Stimulated activated CD4-positive, alpha-beta T cell treated with anti-CD3 and anti-CD28 coated beads, Interleukin-1b, Interleukin-23, amount 100 ng/mL, for 48 hours (primary cell): ENCODE measurements around the gene ZMIZ2.
"Not testable (repeated sequence)": the region's sequence is repeated elsewhere in the genome, so short reads cannot be mapped to it uniquely, and the experiment has no call there.

Source experiments
- DNase-seq: peaks from one replicate; pipeline ENCODE4 v3.0.0-alpha.2; 2020

ZMIZ2 gene, protein sequence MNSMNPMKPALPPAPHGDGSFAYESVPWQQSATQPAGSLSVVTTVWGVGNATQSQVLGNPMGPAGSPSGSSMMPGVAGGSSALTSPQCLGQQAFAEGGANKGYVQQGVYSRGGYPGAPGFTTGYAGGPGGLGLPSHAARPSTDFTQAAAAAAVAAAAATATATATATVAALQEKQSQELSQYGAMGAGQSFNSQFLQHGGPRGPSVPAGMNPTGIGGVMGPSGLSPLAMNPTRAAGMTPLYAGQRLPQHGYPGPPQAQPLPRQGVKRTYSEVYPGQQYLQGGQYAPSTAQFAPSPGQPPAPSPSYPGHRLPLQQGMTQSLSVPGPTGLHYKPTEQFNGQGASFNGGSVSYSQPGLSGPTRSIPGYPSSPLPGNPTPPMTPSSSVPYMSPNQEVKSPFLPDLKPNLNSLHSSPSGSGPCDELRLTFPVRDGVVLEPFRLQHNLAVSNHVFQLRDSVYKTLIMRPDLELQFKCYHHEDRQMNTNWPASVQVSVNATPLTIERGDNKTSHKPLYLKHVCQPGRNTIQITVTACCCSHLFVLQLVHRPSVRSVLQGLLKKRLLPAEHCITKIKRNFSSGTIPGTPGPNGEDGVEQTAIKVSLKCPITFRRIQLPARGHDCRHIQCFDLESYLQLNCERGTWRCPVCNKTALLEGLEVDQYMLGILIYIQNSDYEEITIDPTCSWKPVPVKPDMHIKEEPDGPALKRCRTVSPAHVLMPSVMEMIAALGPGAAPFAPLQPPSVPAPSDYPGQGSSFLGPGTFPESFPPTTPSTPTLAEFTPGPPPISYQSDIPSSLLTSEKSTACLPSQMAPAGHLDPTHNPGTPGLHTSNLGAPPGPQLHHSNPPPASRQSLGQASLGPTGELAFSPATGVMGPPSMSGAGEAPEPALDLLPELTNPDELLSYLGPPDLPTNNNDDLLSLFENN

DNA sequence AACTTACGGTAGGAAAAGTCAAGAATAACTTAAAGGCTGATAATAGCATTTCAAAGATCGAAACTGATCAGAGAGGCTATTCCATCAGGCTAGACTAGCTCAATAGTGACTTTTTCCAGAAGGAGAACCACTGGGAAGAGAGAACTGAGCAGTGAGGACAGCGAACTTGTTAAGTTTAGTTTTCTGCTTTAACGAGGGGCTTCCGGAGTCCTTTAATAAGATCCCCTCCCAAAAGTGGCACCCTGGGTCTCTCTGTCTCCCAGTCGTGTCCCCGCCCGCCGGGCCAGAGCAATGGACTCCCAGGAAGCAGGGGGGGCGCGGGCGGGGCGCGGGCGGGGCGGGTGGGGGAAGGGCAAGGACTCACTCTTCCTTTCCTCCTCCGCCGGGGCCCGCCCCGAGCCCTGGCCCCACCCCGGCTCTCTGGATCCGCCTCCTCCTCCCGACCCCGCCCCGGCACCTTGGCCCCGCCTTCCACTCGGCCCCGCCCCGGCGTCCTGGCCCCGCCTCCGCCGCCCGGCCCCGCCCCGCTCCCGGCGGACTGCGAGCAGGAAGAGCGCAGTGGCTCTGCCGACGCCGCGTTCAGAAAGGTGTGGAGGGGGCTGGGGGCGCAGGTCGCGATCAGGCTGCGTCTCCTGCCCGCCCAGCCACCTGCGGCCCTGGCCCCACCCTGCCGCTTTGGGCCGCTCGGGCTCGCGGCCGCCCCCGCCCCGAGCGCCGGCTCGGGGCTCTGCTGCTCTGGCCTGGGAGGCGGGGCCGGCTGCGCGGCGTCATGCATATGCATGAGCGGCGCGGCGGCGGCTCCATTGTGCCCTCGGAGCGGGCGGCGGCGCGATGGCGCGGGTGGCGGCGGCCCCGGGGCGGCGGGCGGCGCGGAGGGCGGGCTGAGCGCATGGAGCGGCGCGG is at the start of gene ZMIZ2:
TSS of gene ZMIZ2 (plus strand) at position 803 of the 903 bp plus-strand sequence. CDS start 7,403 bp downstream, outside the sequence.
- peak; percentile 93 for DNase-seq

DNA sequence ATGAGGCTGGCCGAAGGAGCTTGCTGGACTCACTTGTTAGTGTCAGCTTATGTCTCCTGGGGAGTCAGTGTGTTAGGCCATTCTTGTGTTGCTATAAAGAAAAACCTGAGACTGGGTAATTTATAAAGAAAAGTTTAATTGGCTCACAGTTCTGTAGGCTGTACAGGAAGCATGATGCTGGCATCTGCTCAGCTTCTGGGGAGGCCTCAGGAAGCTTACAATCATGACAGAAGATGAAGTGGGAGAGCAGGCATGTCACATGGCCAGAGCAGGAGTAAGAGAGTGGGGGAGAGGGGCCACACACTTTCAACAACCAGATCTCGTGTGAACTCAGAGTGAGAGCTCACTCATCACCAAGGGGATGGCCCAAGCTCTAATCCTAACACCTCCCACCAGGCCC is 49.0 kb upstream of the ZMIZ2 start:
- not testable (repeated sequence) for DNase-seq

DNA sequence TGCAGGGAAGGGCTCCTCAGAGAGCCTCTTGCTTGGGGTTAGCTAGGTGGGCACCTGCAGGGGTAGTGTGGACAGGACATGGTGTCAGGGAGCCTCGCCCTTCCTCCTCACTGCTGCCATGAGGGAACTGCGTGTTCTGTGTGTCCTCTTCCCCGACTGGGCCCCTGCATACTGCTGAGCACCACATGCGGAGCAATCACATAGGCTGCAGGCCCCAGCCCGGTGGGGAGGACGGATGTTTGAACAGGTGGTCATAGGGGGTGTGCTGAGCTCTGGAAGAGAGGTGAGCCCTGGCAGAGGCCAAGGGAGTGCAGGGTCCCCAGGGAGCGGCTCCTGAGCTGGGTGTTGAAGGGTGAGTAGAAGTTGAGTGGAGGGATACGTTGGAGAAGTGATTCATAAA is 48.3 kb upstream of the ZMIZ2 start:
- DNase-seq, result no peak

DNA sequence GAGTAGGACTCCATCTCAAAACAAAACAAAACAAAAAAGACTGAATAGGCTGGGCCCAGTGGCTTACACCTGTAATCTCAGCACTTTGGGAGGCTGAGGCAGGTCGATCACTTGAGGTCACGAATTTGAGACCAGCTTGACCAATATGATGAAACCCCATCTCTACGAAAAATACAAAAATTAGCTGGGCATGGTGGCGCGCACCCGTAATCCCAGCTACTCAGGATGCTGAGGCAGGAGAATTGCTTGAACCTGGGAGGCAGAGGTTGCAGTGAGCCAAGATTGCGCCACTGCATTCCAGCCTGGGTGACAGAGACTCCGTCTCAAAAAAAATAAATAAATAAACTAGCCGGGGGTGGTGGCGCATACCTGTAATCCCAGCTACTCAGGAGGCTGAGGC is 45.3 kb upstream of the ZMIZ2 start:
- DNase-seq, result not testable (repeated sequence)

DNA sequence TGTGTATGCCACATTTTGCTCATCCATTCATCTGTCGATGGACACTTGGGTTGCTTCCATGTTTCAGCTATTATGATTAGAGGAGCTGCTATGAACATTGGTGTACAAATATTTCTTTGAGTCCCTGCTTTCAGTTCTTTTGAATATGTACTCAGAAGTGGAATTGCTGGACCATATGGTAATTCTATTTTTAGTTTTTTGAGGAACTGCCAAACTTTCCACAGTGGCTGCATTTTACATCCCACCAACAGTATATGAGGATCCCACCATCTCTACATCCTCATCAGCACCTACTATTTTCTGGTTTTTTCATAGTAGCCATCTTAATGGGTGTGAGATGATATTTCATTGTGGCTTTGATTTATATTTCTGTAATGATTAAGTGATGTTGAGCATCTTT is 44.7 kb upstream of the ZMIZ2 start:
- DNase-seq, result no peak

DNA sequence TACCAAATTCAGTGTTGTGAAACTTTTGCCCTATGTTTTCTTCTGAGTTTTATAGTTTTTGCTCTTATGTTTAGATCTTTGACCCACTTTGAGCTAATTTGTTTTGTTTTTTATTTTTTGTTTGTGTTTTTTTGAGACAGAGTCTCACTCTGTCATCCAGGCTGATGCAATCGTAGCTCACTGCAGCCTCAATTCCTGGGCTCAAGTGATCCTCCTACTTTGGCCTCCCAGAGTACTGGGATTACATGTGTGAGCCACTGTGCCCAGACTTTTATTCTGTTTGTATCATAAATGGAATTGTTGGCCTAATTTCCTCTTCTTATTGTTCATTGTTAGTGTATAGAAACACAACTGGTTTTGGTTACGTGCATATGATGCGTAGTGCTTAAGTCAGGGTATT is 43.2 kb upstream of the ZMIZ2 start:
- no peak for DNase-seq

DNA sequence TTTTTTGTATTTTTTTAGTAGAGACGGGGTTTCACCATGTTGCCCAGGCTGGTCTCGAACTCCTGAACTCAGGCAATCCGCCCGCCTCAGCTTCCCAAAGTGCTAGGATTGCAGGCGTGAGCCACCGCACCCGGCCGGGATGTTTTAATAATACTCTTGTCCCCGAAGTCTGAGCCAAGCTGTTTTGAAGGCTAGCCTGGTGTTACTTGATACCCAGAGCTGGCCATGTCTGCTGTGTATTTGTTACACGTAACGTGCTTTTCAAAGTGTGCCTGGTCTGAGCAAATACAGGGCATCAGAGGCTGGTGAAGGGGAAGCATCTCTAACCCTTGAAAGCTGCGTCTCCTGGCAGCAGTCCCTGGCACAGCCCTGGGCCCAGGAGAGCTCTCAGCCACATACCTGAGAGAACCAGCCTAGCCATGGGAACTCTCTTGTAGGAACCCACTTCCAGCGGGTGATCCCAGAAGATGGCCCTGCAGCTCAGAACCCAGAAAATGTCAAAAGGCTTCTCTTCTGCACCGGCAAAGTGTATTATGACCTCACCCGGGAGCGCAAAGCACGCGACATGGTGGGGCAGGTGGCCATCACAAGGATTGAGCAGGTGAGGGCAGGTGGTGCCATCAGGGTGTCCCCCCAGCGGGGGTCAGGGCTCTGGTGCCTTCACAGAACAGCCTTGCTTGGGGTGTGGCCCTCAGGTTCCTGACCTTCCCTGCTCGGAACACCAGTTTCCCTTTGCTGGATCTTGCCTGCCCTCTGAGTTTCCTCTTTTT is 41.7 kb upstream of the ZMIZ2 start:
- no peak for DNase-seq

DNA sequence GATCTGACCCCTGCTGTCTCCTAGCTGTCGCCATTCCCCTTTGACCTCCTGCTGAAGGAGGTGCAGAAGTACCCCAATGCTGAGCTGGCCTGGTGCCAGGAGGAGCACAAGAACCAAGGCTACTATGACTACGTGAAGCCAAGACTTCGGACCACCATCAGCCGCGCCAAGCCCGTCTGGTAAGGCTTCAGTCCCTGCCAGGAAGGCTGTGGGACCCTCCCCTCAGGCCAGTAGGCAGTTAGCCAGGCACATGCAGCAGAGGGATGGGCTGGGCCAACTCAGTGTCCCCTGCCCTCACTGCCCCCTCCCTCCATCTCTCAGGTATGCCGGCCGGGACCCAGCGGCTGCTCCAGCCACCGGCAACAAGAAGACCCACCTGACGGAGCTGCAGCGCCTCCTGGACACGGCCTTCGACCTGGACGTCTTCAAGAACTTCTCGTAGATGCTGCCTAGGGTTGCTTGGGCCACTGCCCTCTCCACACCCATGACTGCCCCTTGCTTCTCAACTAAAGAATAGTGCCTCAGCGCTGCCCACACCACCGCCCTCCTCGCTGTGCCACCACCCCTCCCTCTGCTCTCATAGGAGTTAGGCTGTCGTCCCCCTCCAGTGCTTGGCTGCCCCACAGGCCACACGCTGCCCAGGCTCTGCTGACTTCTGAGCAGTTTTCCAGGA is 41.0 kb upstream of the ZMIZ2 start:
- no peak for DNase-seq

DNA sequence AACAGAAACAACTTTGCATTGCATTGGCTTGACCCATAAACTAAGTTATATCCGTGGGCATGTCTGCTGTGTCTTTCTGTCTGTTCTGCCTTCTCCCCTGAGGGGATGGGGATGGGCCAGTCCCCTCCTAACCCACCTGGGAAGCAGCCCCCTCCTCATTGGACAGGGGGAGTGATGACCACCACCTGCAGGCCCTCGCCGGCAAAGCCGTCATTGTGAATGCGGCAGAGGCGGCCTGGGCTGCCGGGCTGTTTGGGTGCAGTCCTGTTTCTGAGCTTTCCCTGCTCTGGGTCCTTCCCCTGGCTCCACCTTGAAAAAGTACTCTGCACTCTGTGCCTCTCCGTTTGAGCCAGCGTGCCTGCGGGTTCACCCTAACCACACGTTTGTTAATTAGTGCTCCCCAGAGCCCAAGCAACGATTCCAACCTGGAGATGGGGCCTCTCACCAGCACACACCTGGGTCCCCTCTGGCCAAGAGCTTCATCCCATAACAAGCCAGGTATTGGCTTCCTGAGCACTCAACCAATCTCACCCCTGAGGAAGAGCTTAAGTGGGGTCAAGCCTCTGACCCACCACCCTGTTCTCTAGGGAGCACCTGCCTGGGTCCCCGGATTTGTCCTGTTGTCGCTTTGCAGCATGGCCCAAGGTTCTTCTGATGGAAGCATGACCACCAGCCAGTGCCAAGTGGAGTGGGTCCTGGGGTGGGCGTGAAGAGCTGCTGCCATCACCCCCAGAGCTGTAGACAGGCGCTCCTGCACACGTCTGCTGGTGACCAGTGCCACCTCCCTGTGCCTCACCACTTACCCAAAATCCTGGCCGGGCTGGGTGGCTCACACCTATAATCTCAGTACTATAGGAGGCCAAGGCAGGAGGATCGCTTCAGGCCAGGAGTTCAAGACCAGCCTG is 39.4 kb upstream of the ZMIZ2 start:
- no peak for DNase-seq

DNA sequence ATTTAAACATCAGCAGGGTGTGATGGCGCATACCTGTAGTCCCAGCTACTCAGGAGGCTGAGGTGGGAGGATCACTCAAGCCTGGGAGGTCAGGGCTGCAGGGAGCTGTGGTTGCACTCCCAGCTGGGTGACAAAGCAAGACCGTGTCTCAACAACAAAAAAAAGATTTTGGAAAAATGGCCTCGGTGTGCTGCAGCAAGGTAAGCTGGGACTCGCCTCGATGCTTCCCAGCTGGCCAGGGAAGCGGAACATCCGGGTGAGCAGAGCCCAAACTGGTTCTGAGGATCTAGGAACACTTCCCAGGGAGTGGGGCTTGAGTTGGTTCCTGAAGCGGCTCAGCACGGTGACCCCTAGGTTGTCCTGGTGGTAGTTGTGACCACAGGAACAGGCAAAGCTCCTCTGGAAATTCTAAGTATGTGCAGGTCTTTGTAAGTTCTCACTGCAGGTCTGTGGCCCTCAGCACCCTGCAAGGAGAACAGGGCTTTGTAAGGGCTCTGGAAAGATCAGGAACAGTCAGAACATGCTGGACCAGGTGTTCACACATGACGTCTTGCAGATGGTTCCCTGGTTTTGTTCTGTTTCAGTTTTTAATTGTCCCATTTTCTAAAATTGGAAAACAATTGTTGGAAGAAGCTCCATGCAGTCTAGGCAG is 38.6 kb upstream of the ZMIZ2 start:
- DNase-seq, result no peak

DNA sequence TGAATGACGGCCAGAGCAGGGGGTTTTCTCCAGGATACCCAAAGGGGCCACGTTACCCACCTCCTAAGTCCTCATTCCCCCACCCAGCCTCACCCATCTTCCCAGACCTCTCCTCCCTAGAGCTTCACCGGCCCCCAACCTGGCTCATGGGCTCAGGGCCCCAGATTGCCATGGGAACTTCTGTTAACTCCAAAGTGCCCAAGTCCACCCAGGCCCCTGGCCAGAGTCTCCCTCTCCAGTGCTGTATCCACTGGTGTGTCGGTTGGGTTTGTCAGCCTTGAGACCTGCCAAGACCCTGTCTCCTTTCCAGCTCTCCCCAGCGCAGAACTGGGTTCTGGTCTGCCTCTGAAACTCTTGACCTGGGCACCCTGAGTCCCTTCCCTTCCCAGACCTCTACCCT is 37.1 kb upstream of the ZMIZ2 start:
- DNase-seq, result no peak

DNA sequence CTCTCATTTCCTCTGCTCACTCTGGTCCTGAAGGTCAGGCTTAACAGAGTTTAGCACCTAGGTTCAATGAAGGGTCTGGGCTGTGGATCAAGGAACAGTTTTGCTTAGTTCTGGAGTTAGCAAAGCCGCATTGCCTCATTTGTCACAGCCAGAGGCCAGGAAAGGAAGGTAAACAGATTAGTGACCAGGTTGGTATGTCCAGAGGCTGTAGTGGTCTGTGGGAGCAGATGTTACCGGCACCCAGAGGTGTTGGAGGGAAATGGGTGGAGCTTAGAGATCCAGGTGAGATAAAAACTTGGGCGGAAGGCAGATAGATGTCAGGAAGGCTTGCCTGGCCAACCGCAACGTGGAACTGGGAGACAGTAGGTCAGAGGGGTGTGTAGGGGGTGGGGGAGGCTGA is 36.6 kb upstream of the ZMIZ2 start:
- no peak for DNase-seq

DNA sequence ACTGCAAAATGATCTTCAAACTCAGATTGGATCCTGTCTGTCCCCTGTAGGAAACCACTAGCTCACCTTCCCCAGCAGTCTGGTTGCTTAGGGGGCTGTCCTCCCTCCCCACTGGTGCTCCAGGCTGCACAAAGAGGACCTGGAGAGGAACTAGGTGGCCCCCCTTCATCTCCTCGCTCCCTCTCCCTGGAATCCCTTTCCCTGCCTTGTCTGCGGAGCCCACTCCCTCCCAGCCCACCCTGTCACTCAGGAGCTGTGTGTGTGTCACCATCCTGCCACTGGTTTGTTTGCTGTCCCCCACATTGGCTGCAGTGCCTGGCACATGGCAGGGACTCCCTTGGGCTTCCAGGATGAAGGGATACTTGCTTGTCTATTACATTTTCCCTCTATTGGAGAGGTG is 35.5 kb upstream of the ZMIZ2 start:
- DNase-seq, result no peak

DNA sequence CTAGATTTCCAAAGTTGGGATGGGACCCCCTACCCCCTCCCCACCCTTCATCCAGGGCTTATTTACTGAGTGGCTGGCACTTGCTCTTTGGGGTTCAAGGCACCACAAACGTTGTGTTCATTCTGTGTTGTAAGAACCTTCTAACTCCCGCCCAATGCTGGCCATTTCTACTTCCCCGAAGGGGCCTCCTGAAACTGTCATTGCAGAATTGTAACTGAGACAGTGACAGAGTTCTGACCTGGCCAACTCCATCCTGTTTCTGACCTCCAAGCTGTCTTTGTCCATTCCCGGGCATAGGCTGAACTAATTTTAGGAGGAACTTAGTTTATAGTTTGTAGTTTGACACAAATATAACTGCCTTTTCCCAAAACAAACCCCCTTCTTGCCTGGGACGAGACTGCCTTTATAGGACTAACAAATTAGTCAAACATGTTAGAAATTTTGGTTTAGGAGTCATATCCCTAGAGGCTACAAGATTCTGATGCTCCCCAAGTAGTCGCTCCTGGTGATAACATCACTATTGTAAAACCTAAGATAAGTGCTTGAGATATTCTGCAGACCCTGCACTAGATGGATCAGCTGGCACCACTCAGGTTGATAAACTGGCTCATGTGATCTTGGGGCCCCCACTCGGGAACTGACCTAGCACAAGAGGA is 34.8 kb upstream of the ZMIZ2 start:
- no peak for DNase-seq

DNA sequence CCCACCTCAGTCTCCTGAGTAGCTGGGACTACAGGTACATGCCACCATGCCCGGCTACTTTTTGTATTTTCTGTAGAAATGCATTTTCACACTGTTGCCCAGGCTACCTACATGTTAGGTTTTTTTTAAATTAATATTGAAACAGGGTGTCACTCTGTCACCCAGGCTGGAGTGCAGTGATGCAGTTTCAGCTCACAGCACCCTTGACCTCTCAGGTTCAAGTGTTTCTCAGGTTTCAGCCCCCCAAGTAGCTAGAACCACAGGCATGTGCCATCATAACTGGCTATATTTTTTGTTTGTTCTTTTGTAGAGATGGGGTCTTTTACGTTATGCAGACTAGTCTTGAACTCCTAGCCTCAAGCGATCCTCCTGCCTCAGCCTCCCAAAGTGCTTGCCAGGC is 32.4 kb upstream of the ZMIZ2 start:
- DNase-seq, result no peak

DNA sequence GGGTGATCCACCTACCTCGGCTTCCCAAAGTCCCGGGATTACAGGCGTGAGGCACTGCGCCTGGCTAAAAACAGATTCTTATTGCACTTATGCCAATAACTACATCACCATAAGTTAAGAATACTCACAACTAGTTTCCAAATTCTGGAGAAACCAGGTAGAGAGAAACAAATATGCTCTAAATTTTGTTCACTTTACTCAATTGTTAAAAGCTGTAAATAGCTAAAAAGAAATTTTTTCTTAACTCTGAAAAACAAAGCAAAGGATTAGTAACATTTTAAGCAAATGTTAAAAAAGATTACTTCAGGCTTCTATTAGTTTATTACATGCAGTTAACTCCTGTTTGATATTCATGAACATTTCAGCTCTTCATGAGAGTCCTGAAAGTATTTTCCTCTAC is 28.3 kb upstream of the ZMIZ2 start:
- DNase-seq, result no peak

DNA sequence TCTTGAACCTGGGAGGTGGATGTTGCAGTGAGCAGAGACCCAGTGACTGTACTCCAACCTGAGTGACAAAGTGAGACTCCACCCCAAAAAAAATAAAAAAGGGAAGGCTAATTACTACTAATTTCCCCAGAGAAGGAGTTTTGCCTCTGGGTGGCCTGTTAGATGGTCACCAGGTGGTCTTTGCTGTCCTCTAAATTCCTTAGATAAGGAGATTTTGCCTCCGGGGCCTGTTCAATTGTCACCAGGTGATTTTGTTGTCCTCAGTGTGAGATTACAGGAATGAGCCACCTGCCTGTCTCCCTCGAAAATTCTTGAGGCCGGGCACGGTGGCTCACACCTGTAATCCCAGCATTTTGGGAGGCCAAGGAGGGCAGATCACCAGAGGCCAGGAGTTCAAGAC is 24.4 kb upstream of the ZMIZ2 start:
- DNase-seq, result no peak

DNA sequence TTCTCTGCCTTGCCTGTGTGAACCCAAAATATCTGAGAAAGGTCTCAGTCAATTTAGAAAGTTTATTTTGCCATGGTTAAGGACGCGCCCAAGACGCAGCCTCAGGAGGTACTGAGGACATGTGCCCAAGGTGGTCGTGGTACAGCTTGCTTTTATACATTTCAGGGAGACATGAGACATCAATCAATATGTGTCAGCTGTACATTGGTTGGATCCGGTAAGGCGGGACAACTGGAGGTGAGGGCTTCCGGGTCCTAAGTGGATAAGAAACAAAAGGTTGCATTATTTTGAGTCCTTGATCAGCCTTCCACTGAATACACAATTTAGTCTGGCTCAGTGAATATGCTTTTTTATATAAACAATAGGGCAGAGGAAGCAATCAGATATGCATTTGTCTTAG is 22.4 kb upstream of the ZMIZ2 start:
- DNase-seq, result not testable (repeated sequence)
